ENCODE measurements around the gene MYORG.

DNA sequence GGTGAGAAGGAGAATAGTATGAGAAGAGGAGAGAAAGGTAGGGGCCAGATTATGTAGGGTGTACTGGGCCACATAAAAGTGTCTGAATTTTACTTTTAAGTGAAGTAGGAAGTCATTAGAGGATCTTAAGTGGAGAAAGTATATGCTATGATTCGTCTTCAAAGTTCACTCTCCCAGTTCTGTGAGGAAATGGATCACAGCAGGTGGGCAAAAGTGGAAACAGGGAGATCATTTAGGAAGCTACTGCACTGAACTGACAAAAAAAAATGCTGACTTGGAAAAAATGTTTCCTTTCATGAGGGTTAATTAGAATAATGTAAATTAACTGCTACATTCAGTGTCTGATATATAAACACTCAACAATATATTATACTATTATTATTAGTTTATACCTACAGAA is 50.0 kb downstream of the MYORG start:
- TF ChIP-seq POLR2AphosphoS5 (IDR thresholded peaks at IDR 0.05) (no peak), POLR2A (IDR thresholded peaks at IDR 0.05) (no peak)

Measured in breast epithelium (tissue), 3 donors.